HG03060 (cell line): ENCODE measurements around the gene UTS2R.
"Not testable (repeated sequence)": the region's sequence is repeated elsewhere in the genome, so short reads cannot be mapped to it uniquely, and the experiment has no call there.

ENCODE experiments used
- ATAC-seq: cut with Tn5 transposase; IDR thresholded peaks from one replicate; pipeline ENCODE4 v1.9.1; 2021; ENCODE audit warnings: low read depth, moderate number of reproducible peaks; ENCODE audit not compliant: unreplicated experiment

The UTS2R gene

GRCh38 chr17:82351254-82351712, 20.3 kb upstream of the UTS2R start:
- no peak for ATAC-seq

GRCh38 chr17:82351713-82352488, 19.7 kb upstream of the UTS2R start:
- ATAC-seq, result no peak

DNA sequence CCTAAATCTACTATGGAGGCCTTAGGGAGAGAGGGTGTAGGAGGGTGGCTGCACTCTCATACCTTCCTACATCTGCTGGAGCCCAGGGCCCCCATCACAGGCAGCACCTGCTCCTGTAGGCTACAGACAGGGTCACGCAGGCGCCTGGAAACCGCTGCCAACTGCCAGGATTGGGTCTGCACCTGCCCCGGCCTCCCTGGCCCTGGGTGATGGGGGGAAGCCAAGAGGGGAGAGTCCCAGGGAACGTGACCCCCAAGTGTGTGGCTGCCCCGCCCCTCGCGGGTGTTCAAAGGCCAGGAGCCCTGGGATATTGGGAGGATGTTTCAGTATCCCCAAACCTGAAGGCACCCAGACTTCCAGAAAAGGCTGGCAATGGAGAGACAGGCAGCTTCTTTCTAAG, 18.1 kb upstream of the UTS2R start:
- no peak for ATAC-seq

DNA sequence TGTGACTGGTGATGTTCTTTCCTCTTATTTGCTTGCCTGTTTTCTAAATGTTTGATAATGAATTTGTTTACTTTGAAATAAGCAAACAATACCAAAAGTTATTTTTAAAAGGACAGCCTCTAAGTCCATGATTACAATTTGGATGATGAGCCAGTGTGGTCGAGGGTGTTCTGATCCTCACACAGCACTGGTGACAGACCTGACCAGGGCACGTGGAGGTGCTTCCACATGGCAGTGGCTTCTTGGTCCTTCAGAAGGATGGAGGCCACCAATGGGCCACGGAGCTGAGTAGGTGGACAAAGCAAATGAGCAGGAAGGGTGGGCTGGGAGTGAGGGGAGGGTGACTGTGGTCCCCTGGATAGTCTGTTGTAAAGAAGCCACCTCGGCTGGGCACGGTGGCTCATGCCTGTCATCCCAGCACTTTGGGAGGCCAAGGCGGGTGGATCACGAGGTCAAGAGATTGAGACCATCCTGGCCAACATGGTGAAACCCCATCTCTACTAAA, 16.7 kb upstream of the UTS2R start:
- no peak for ATAC-seq

GRCh38 chr17:82355770-82356427, 15.7 kb upstream of the UTS2R start:
- ATAC-seq, result no peak

DNA sequence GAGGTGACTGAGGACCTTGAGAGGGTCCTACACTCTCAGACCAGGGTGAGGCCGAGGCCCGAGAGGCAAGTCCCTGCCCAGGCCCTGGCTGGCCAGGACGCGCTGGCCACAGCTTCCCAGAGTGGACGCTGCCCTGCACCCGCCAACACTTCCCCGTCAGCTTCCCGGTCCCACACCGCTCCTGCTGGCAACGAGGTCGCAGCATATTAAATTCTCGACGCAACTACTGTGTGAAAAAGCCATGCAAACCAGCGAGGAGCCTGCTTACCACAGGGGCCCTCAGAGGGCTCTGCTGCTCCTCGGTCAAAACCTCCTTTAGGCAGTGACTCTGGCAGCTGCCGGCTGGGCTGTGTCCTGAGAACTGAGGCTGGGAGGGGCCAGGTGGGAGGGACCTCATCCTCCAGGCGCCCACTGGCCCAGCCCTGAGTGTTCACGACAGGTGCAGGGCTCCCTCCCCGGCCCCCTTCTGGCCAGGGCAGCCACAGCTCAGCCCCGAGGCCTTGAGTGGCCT, 14.7 kb upstream of the UTS2R start:
- ATAC-seq, result no peak

GRCh38 chr17:82357394-82357793, 14.2 kb upstream of the UTS2R start:
- ATAC-seq, result no peak

- ATAC-seq, result no peak
Observed at GRCh38 chr17:82358465-82359350, 12.9 kb upstream of the UTS2R start, which contains the start of gene TEX19. Gene TEX19, plus strand, starts transcription at chr17:82359247. Its CDS starts 2,904 bp downstream, at chr17:82362151.

GRCh38 chr17:82359451-82360074, 12.0 kb upstream of the UTS2R start:
- not testable (repeated sequence) for ATAC-seq

- ATAC-seq, result no peak
Observed at GRCh38 chr17:82361885-82362633, 9.5 kb upstream of the UTS2R start.

GRCh38 chr17:82365606-82366295, 5.8 kb upstream of the UTS2R start:
- ATAC-seq, result no peak

GRCh38 chr17:82366749-82367148, 4.8 kb upstream of the UTS2R start:
- no peak for ATAC-seq

DNA sequence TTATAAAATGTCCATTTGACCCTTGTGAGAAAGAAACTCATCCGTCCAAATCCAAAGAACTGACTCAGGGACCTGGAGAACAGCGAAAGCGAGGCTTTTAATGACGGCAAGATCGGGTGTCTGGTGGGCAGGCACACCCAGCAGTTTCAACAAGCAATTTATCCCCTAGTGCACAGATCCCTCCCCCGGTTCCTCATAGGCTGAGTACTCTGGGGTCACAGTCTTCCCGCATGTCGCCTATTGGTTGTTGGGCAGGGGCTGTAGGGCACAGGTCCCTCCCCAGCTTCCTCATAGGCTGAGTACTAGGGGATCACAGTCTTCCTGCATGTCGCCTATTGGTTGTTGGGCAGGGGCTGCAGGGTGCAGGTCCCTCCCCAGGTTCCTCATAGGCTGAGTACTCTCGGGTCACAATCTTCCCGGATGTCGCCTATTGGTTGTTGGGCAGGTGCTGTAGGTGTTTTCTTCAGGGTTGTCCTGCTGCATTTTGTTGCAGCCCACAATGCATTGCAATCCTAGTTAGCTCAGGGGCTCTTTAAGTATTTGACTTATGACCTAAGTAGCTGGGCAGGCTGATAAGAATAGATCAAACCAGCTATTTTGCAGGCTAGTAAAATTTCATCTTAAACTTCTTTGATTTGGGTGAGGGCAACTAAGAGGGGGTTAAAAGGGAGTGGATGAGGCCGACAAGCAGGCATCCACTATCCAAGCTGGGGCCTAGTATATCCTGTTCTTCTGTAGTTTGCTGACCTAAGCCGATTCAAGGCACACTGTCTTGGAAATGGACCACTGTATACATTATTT, 3.6 kb upstream of the UTS2R start:
- no peak for ATAC-seq

- no peak for ATAC-seq
Observed at GRCh38 chr17:82369211-82369610, 2.4 kb upstream of the UTS2R start.

GRCh38 chr17:82370471-82371332, 863 bp upstream of the UTS2R start:
- ATAC-seq, result no peak

GRCh38 chr17:82372249-82373071, 895 bp downstream of the UTS2R start:
- ATAC-seq, result no peak
